GM12878 (cell line): ENCODE measurements around the gene TESK1. TPM values are rescaled to one million over a fixed set of nuclear protein-coding genes. Genes with fewer than 3 reads are reported as not detected.

Experiments used
- ATAC-seq: fragments of 200-7000 bp; cut with Tn5 transposase; 3 replicates; pipeline ENCODE4 v1.9.1; 2020; ENCODE audit warnings: mild to moderate bottlenecking, moderate library complexity
- BruUV-seq: library from RNA; stranded (reverse); fragments of 400-500 nt; replicated peaks from 2 replicates; lab custom pipeline; 2021; lab: Mats Ljungman, UMichigan
- CTCF ChIA-PET: fragments of 300-600 bp; sonication (Branson Sonifier 250); formaldehyde crosslinking; extraction: SDS; loops from one replicate; lab custom pipeline; 2021; ENCODE audit warnings: inconsistent platforms; lab: Yijun Ruan, JAX
- POLR2A ChIA-PET: fragments of 350-600 bp; formaldehyde crosslinking; extraction: SDS; loops from one replicate; lab custom pipeline; 2021; ENCODE audit warnings: inconsistent platforms; lab: Charles Lee
- RAD21 ChIA-PET: fragments of 300-600 bp; sonication (Branson Sonifier 250); formaldehyde crosslinking; loops from one replicate; lab custom pipeline; 2023; ENCODE audit warnings: antibody characterized with exemption; ENCODE audit not compliant: unreplicated experiment; lab: Charles Lee
- SMC1A ChIA-PET: fragments of 300-600 bp; sonication (Branson Sonifier 250); formaldehyde crosslinking; loops from one replicate; lab custom pipeline; 2023; ENCODE audit not compliant: unreplicated experiment, uncharacterized antibody; lab: Charles Lee
- DNase-seq: peaks from one replicate; pipeline ENCODE4 v3.0.0-alpha.2; 2011; ENCODE audit warnings: low read depth, low spot score
- FAIRE-seq: peaks from 3 replicates; lab custom pipeline; 2011; peaks lifted over from hg19 to GRCh38; lab: Jason Lieb, UNC
- H2AFZ ChIP-seq: 2 replicates; pipeline ENCODE4 v1.6.0; 2011; ENCODE audit warnings: low read depth, low read length, control low read depth; ENCODE audit not compliant: control insufficient read depth
- H3K27ac ChIP-seq: 2 replicates; pipeline ENCODE4 v1.5.1; 2011; ENCODE audit warnings: control low read depth; ENCODE audit not compliant: control insufficient read depth, insufficient read depth
- H3K27me3 ChIP-seq, 2 experiments: replicated peaks in 1 of 2; 2 replicates each; pipeline versions ENCODE4 v1.6.0 to v1.6.1; 2011; ENCODE audit warnings: low read length in 1 of 2; ENCODE audit not compliant: control insufficient read depth in 2 of 2, insufficient read depth in 2 of 2
- H3K36me3 ChIP-seq, 2 experiments: 2 replicates each; pipeline ENCODE4 v1.5.1; 2011; ENCODE audit warnings: low read length in 1 of 2; ENCODE audit not compliant: control insufficient read depth in 2 of 2, insufficient read depth in 2 of 2
- H3K4me1 ChIP-seq: 2 replicates; pipeline ENCODE4 v1.6.1; 2011; ENCODE audit warnings: mild to moderate bottlenecking, low read length, moderate library complexity, mixed read lengths; ENCODE audit not compliant: control insufficient read depth, insufficient read depth
- H3K4me2 ChIP-seq: 2 replicates; pipeline ENCODE4 v1.6.0; 2011; ENCODE audit warnings: control low read depth; ENCODE audit not compliant: control insufficient read depth, insufficient read depth
- H3K4me3 ChIP-seq: fragments of 200-600 bp; sonication (generic); 2 replicates; pipeline ENCODE4 v1.5.1; 2016
- H3K79me2 ChIP-seq: 2 replicates; pipeline ENCODE4 v1.6.0; 2011; ENCODE audit warnings: low read length; ENCODE audit not compliant: control insufficient read depth, insufficient read depth
- H3K9ac ChIP-seq: 2 replicates; pipeline ENCODE4 v1.8.0; 2011; ENCODE audit warnings: low read length, control low read depth, mixed read lengths; ENCODE audit not compliant: control insufficient read depth, insufficient read depth
- H3K9me3 ChIP-seq: replicated peaks from 3 replicates; pipeline ENCODE4 v1.5.1; 2011; ENCODE audit warnings: mild to moderate bottlenecking, low read length; ENCODE audit not compliant: control insufficient read depth, insufficient read depth
- H4K20me1 ChIP-seq: 2 replicates; pipeline ENCODE4 v1.6.0; 2011; ENCODE audit not compliant: control insufficient read depth, insufficient read depth
- KDM1A ChIP-seq: fragments of 200-600 bp; sonication (generic); IDR thresholded peaks from 2 replicates; pipeline ENCODE4 v1.6.1; 2016; ENCODE audit warnings: borderline replicate concordance
- RCOR1 ChIP-seq: conservative IDR thresholded peaks from 2 replicates; pipeline ENCODE4 v1.6.1; 2012; ENCODE audit warnings: low read depth, low read length, improper control_type of control experiment
- SP1 ChIP-seq: IDR thresholded peaks from one replicate; pipeline ENCODE4 v1.6.1; 2011; ENCODE audit warnings: low read depth, low read length
- ZBED1 ChIP-seq: IDR thresholded peaks from 2 replicates; pipeline ENCODE4 v1.6.1; 2016; ENCODE audit warnings: borderline replicate concordance
- ZNF384 ChIP-seq: IDR thresholded peaks from 2 replicates; pipeline ENCODE4 v1.6.1; 2012; ENCODE audit warnings: low read depth, mild to moderate bottlenecking, low read length, improper control_type of control experiment, borderline replicate concordance
- WGBS: methylation state at CpG from one replicate; pipeline ENCODE4 v1.1.6; 2016; ENCODE audit warnings: low lambda C conversion rate; ENCODE audit not compliant: insufficient replicate concordance, insufficient coverage; ENCODE audit errors: missing lambda C conversion rate; 5-methylcytosine and 5-hydroxymethylcytosine counted together
- in situ Hi-C: fragments of 300-500 bp; cut with MboI; formaldehyde crosslinking; loops from 9 replicates; pipeline ENCODE4 v1.14.3; 2018; ENCODE audit warnings: mixed read lengths
- intact Hi-C: fragments of 100-400 bp; cut with micrococcal nuclease; formaldehyde crosslinking; loops from one replicate; pipeline ENCODE4 v1.14.2; 2022; ENCODE audit not compliant: unreplicated experiment
- polyA plus RNA-seq, 11 experiments: library from polyadenylated mRNA; depleted of rRNA in 4 of 11; unstranded in 6 of 11; stranded (reverse) in 5 of 11; fragments of >200 nt; fragmentation: Nextera tagmentation in 4 of 11; fragmentation: Illumina TruSeq in 1 of 11; extraction: Ambion mirVana in 4 of 11; extraction: Trizol in 1 of 11; gene quantifications; 1 replicate in 1 of 11; 2 replicates in 10 of 11; pipeline versions ENCODE4 v1.2.1 to v1.2.3, GENCODE V29; 2011 to 2016; ENCODE audit warnings: inconsistent platforms in 2 of 11, missing spikeins in 2 of 11, low read depth in 1 of 11
- total RNA-seq, 4 experiments: library from RNA; depleted of rRNA in 3 of 4; stranded (reverse); fragments of >200 nt in 3 of 4; fragmentation: Illumina TruSeq in 1 of 4; extraction: Trizol in 1 of 4; gene quantifications; 2 replicates each; pipeline versions ENCODE4 v1.2.1 to v1.2.3, GENCODE V29; 2013 to 2021
- TF ChIP-seq, protein P1 (sequence below): IDR thresholded peaks from 2 replicates; pipeline ENCODE4 v1.6.1; 2012; ENCODE audit warnings: low read length, inconsistent platforms

Gene TESK1
- total and polyA plus RNA-seq, 10 of the 15 experiments (the other 5 are each of a cell fraction or from before 2014, with no cell fraction given): 0.16 to 19.5 (median 7.9) TPM; not detected in 1

GRCh38 chr9:35652829-35653209 is 47.8 kb downstream of the TESK1 start:
- Histone ChIP-seq H3K27me3 (no peaks in the 10 kb centered on the region), H3K27ac (no peak overlapping the region), H3K4me2 (no peak overlapping the region), H3K9ac (no peak overlapping the region), H3K4me3 (no peak overlapping the region), H3K79me2 (peaks cover 18% of the 10 kb centered on the region), H2AFZ (no peak overlapping the region), H4K20me1 (no peaks in the 10 kb centered on the region), H3K4me1 (peaks cover 30% of the 10 kb centered on the region), H3K36me3 (no peaks in the 10 kb centered on the region), H3K9me3 (no peaks in the 10 kb centered on the region)
- ChIA-PET POLR2A (interaction anchor here (8.1 to 11.1 kb wide), 2 partner anchors 8 to 77 kb away, joined by 127 to 163 read pairs; partner anchors contain the start of genes ARHGEF39, CCDC107, CREB3 and RMRP), RAD21 (interaction anchor here (0.7 to 9.6 kb wide), 2 partner anchors 33 to 76 kb away, joined by 3 to 133 read pairs; partner anchors contain the start of genes CREB3 and TLN1), CTCF (interaction anchor here (1.6 to 8.8 kb wide), 4 partner anchors 11 to 77 kb away, joined by 3 to 139 read pairs (median 66); partner anchors contain the start of genes ARHGEF39, CREB3 and TLN1), SMC1A (interaction anchor here (1.4 kb wide), 1 partner anchor 11 kb away, joined by 3 read pairs; no protein-coding TSS in a partner anchor)
- no peak for TF ChIP-seq KDM1A
- TF ChIP-seq ZBED1: no peak
- no peak for TF ChIP-seq RCOR1
- TF ChIP-seq ZNF384: no peak
- TF ChIP-seq, protein P1, sequence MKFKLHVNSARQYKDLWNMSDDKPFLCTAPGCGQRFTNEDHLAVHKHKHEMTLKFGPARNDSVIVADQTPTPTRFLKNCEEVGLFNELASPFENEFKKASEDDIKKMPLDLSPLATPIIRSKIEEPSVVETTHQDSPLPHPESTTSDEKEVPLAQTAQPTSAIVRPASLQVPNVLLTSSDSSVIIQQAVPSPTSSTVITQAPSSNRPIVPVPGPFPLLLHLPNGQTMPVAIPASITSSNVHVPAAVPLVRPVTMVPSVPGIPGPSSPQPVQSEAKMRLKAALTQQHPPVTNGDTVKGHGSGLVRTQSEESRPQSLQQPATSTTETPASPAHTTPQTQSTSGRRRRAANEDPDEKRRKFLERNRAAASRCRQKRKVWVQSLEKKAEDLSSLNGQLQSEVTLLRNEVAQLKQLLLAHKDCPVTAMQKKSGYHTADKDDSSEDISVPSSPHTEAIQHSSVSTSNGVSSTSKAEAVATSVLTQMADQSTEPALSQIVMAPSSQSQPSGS: no peak
- TF ChIP-seq SP1: no peak
- DNase-seq: no peak
- in situ Hi-C loops (no loop called here), intact Hi-C loops (loop anchor here (10.0 kb wide), 1 partner anchor 172 kb away; the partner anchor contains the start of genes FAM221B and TMEM8B)
- WGBS: 86% methylated on average over 8 of the region's 8 CpGs
- ATAC-seq: no peak
- FAIRE-seq: no peak
- BruUV-seq: no TSS peak
